Keratinocyte (primary cell): ENCODE measurements around the gene GTF2F1. TPM values are rescaled to one million over a fixed set of nuclear protein-coding genes. Genes with fewer than 3 reads are reported as not detected.

Source experiments
- DNase-seq: peaks from one replicate; pipeline ENCODE4 v3.0.0-alpha.2; 2011; ENCODE audit warnings: low read depth, missing footprints, low spot score
- FAIRE-seq: peaks from 2 replicates; lab custom pipeline; 2011; peaks lifted over from hg19 to GRCh38; lab: Jason Lieb, UNC
- H2AFZ ChIP-seq: 2 replicates; pipeline ENCODE4 v1.6.0; 2012; ENCODE audit warnings: low read length, control low read depth, inconsistent platforms; ENCODE audit not compliant: control insufficient read depth
- H3K27ac ChIP-seq: 2 replicates; pipeline ENCODE4 v1.5.1; 2011; ENCODE audit warnings: low read length; ENCODE audit not compliant: control insufficient read depth, insufficient read depth
- H3K27me3 ChIP-seq: 3 replicates; pipeline ENCODE4 v1.6.0; 2011; ENCODE audit warnings: low read length; ENCODE audit not compliant: control insufficient read depth, insufficient read depth; ENCODE audit errors: extremely low read depth
- H3K36me3 ChIP-seq, 2 experiments: 2 replicates in 1 of 2; 3 replicates in 1 of 2; pipeline ENCODE4 v1.5.1; 2011; ENCODE audit warnings: low read length in 2 of 2, mild to moderate bottlenecking in 1 of 2; ENCODE audit not compliant: control insufficient read depth in 2 of 2, insufficient read depth in 2 of 2; ENCODE audit errors: extremely low read depth in 1 of 2
- H3K4me1 ChIP-seq: 3 replicates; pipeline ENCODE4 v1.5.1; 2011; ENCODE audit warnings: low read length; ENCODE audit not compliant: control insufficient read depth, insufficient read depth; ENCODE audit errors: extremely low read depth
- H3K4me2 ChIP-seq: 3 replicates; pipeline ENCODE4 v1.6.0; 2011; ENCODE audit warnings: low read depth, low read length; ENCODE audit not compliant: control insufficient read depth, insufficient read depth; ENCODE audit errors: extremely low read depth
- H3K4me3 ChIP-seq, 3 experiments: fragments of 200-600 bp in 1 of 3; sonication (generic) in 1 of 3; 2 replicates in 2 of 3; 3 replicates in 1 of 3; pipeline ENCODE4 v1.5.1; 2011 to 2016; ENCODE audit warnings: low read length in 3 of 3, mild to moderate bottlenecking in 3 of 3, control low read depth in 2 of 3, inconsistent platforms in 1 of 3, low read depth in 1 of 3, mixed read lengths in 1 of 3, mixed run types in 1 of 3, moderate library complexity in 1 of 3; ENCODE audit not compliant: control insufficient read depth in 2 of 3, insufficient read depth in 2 of 3; ENCODE audit errors: extremely low read depth in 1 of 3
- H3K79me2 ChIP-seq: 2 replicates; pipeline ENCODE4 v1.6.0; 2012; ENCODE audit warnings: low read length; ENCODE audit not compliant: control insufficient read depth, insufficient read depth
- H3K9ac ChIP-seq: 3 replicates; pipeline ENCODE4 v1.6.0; 2011; ENCODE audit warnings: low read length; ENCODE audit not compliant: control insufficient read depth, insufficient read depth; ENCODE audit errors: extremely low read depth
- H3K9me1 ChIP-seq: 3 replicates; pipeline ENCODE4 v1.6.0; 2011; ENCODE audit warnings: low read length; ENCODE audit not compliant: control insufficient read depth, insufficient read depth; ENCODE audit errors: extremely low read depth
- H3K9me3 ChIP-seq: 2 replicates; pipeline ENCODE4 v1.5.1; 2012; ENCODE audit warnings: low read depth, low read length; ENCODE audit not compliant: control insufficient read depth
- H4K20me1 ChIP-seq: 3 replicates; pipeline ENCODE4 v1.6.0; 2011; ENCODE audit warnings: low read length; ENCODE audit not compliant: control insufficient read depth, insufficient read depth; ENCODE audit errors: extremely low read depth
- CTCF ChIP-seq, 3 experiments: IDR thresholded peaks in 1 of 3; conservative IDR thresholded peaks in 1 of 3; optimal IDR thresholded peaks in 1 of 3; 2 replicates in 2 of 3; 3 replicates in 1 of 3; pipeline versions ENCODE3 to v1.5.1; 2011; ENCODE audit warnings: low read length in 3 of 3, mild to moderate bottlenecking in 3 of 3, moderate library complexity in 2 of 3, control low read depth in 1 of 3, inconsistent platforms in 1 of 3; ENCODE audit not compliant: insufficient read depth in 2 of 3; ENCODE audit errors: extremely low read depth in 1 of 3
- EZH2 ChIP-seq: IDR thresholded peaks from one replicate; pipeline ENCODE4 v1.6.1; 2012; ENCODE audit warnings: inconsistent platforms, mild to moderate bottlenecking, low read length, moderate library complexity
- dilution Hi-C: fragments of 300-500 bp; cut with MboI; formaldehyde crosslinking; loops from one replicate; pipeline ENCODE4 v1.7.0; 2020; ENCODE audit warnings: low sequenced_read_pairs; ENCODE audit not compliant: extremely low pct_ligation_motif_present
- polyA plus RNA-seq, 5 experiments: library from polyadenylated mRNA; depleted of rRNA in 3 of 5; stranded (reverse) in 3 of 5; stranded (forward) in 1 of 5; unstranded in 1 of 5; fragments of >200 nt; gene quantifications; 1 replicate in 1 of 5; 2 replicates in 3 of 5; 3 replicates in 1 of 5; pipeline versions ENCODE4 v1.2.1 to v1.2.3, GENCODE V29; 2011 to 2012; ENCODE audit warnings: missing spikeins in 2 of 5, low read depth in 1 of 5, low replicate concordance in 1 of 5

GTF2F1 gene
- polyA plus RNA-seq, 1 donor (not counting 4 experiments of a cell fraction or from before 2014, with no cell fraction given) = 37.3 TPM

GRCh38 chr19:6433663-6434062 lies 40.7 kb upstream of the GTF2F1 start, which contains the start of gene SLC25A41:
SLC25A41 (minus strand) TSS chr19:6433763; CDS start chr19:6433693, 70 bp downstream.
- Histone ChIP-seq H3K79me2 (no peaks in the 10 kb centered on the region), H3K9me3 (no peaks in the 10 kb centered on the region), H3K9ac (no peak within 1 kb of the TSS), H3K27ac (no peak within 1 kb of the TSS), H3K4me3 (no peak within 1 kb of the TSS), H3K9me1 (no peaks in the 10 kb centered on the region), H3K4me1 (no peaks in the 10 kb centered on the region), H3K4me2 (no peak within 1 kb of the TSS), H3K36me3 (no peaks in the 10 kb centered on the region), H4K20me1 (no peaks in the 10 kb centered on the region), H2AFZ (no peak within 1 kb of the TSS), H3K27me3 (no peaks in the 10 kb centered on the region)
- FAIRE-seq (no peak), DNase-seq (no peak)
- dilution Hi-C loops = no loop called here
- TF ChIP-seq EZH2 = no peak
- no peak for TF ChIP-seq CTCF (optimal IDR thresholded peaks at IDR 0.05 in 1 of 3, IDR thresholded peaks at IDR 0.05 in 1 of 3, conservative IDR thresholded peaks at IDR 0.05 in 1 of 3; ENCODE audit: extremely low read depth in 1 of 3, insufficient read depth in 2 of 3, low read length in 3 of 3)

- no peaks in the 10 kb centered on the region for H3K9me1 ChIP-seq
- dilution Hi-C loops = no loop called here
- no peaks in the 10 kb centered on the region for H3K36me3 ChIP-seq
- H3K79me2 ChIP-seq = no peaks in the 10 kb centered on the region
- H3K4me2 ChIP-seq = no peak overlapping the region
- H3K9ac ChIP-seq = no peak overlapping the region
- no peaks in the 10 kb centered on the region for H3K27me3 ChIP-seq
- no peak overlapping the region for H3K27ac ChIP-seq
- DNase-seq (no peak), FAIRE-seq (no peak)
- no peak overlapping the region for H3K4me3 ChIP-seq
- no peaks in the 10 kb centered on the region for H4K20me1 ChIP-seq
- H2AFZ ChIP-seq = no peak overlapping the region
- no peaks in the 10 kb centered on the region for H3K9me3 ChIP-seq
- no peaks in the 10 kb centered on the region for H3K4me1 ChIP-seq
- TF ChIP-seq CTCF (optimal IDR thresholded peaks at IDR 0.05 in 1 of 3, IDR thresholded peaks at IDR 0.05 in 1 of 3, conservative IDR thresholded peaks at IDR 0.05 in 1 of 3; ENCODE audit: extremely low read depth in 1 of 3, insufficient read depth in 2 of 3, low read length in 3 of 3) = no peak
These were observed 40.2 kb upstream of the GTF2F1 start for GRCh38 chr19:6433165-6433564.
